ENCODE results near the gene FBXO2.

The FBXO2 gene

DNA sequence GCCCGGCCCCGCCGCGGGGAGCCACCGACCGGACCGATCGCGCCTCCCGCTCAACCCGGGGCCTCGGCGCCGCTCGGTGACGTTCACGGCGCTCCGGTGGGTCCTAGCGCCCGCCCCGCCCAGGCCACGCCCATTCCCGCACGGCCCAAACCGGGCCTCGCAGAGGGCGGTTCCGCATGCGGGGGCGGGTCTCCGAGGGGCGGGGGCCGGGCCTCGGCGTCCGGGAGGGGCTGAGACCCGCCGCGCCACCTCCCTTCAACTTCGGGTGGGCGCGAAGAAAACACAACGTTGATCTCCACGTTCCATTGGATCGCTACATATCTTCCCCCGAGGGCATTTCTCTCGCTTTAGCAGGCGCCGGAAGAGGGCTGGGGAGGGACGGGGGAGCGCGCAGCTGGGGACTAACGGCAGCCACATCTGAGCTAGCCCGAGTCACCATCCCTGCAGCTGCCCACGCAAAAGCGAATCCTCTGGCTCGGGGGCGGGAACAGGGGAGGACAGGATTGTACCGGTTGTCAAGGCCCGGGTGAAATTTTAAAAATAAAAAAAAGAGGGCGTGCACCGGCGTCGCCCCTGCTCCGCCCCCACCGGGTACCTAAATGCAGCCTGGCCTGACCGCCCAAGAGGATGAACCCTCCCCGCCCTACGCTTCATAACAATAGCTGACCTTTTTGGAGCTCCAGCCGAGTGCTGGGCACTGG lies 27.0 kb upstream of the FBXO2 start, which contains the start of gene MAD2L2:
Gene MAD2L2, minus strand, starts transcription at position 78 of the 701 bp plus-strand sequence. CDS start 547 bp downstream, outside the sequence.
- DNase-seq: peak; percentile 90

DNA sequence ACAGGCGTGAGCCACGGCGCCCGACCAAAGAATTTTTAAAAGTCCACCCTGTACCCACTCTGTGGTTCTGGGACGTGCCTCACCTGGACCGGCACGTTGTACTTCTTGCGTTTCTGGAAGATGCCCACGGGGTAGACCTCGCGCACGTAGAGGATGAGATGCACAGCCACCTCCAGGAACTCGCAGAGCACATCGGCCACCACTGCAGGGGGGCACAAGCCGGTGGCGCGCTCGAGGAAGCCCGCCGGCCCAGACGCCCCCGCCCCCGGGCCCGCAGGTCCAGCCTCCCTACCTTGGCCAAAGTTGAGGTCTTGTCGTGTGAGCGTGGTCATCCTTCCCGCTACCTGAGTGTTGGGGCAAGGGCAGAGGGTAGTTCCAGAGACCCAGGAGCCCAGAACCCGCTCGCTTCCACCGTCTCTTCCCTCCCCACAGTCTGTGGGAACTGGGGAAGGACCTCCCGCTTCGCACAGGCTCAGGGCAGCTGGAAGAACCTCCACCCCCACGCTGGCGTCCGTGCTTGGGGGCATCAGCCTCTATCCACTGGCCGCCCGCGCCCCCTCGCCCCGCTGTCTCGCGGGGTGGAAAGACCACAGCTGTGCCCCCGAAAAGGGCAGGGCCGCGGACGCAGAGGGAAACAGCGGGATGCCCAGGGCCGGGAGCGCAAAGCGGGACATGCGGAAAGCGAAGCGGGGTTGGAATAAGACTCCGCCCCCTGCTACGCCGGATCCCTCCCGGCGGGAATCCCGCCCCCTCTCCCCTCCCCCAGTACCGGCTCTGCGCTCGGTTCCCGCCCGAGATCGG lies 26.2 kb upstream of the FBXO2 start:
- no peak for DNase-seq

DNA sequence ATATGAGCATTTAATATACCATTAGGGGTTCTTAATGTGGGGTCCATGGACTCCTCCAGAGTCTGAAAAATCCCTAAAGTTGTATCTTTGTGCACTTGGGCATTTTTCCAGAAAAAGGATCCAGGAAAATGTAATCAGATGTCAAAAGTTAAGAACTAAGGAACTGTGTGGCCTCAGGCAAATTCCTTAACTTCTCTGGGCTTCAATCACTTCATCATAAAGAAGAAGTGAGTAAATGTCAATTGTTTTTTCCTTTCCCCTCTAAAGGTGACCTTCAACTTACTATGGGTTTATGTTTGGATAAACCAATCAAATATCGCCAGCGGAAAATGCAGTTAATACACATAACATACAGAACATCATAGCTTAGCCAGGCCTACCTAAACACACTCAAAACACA lies 24.2 kb upstream of the FBXO2 start:
- DNase-seq: no peak

DNA sequence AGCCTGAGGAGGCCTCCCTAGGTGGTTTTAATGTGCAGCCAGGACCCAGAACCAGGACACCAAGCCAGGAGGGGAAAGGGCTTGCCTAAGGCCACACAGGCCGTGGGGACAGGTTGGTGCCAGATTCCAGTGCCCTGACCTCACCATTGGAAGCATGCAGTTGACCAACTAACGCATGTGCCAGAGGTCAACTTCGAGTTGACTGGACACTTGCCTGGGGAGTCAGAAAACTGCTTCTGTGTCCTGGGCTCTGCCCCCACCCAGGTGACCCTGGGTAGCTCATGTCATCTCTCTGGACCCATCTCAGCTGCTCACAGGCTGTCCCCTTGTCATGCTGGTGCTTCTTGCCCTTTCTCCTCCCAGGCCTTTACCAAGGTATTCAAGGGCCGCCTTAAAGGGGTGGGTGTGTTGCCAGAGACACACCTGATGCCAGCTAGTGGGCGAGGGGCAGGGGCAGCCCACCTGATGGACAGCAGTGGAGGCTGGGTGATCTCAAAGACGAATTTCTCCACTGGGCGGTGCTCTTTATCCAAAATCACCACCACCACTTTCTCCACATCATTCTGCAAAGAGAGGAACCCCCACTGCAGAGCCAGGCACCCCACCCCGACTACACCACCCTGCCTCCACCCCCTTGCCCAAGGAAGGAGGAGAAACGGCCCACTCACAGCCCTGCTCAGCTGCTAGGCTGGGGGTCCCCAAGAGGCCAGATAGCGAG lies 22.3 kb upstream of the FBXO2 start:
- no peak for DNase-seq

DNA sequence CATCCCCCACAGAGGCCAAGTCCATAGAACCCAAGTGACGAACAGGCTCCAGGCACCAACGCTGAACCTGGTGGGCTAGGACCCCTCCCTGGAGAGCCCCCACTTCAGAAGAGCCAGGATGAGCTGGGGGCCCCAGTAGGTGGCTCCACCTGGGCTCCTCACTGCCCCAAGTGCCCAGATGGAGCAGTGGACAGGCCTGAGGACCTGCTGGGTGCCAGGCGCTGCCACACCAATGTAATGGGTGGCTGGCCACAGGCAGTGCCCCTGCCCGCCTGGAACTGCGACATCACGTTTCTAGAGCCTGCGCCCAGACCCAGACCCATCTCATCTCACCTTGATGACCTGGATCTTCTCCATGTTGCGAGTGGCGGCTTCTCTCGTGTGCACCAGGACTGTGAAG lies 21.1 kb upstream of the FBXO2 start:
- no peak for DNase-seq

DNA sequence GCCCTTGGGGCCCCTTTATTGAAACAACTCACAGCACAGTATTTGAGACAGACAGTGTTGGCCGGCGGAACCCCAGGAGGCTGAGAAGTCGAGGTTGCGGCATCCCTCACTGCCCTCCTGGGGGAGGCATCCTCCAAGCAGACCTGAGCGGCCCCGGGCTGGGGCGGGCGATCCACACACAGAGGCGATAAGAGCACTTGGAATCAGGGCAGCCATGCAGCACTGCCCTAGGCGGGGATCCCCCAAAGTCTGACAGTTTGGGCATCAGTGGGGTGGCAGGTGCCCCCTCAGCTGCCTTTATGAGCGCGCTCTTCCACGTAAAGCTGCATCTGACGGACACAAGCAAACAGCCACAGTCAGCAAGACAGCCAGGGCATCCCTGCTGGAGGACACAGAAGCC lies 20.3 kb upstream of the FBXO2 start:
- no peak for DNase-seq

DNA sequence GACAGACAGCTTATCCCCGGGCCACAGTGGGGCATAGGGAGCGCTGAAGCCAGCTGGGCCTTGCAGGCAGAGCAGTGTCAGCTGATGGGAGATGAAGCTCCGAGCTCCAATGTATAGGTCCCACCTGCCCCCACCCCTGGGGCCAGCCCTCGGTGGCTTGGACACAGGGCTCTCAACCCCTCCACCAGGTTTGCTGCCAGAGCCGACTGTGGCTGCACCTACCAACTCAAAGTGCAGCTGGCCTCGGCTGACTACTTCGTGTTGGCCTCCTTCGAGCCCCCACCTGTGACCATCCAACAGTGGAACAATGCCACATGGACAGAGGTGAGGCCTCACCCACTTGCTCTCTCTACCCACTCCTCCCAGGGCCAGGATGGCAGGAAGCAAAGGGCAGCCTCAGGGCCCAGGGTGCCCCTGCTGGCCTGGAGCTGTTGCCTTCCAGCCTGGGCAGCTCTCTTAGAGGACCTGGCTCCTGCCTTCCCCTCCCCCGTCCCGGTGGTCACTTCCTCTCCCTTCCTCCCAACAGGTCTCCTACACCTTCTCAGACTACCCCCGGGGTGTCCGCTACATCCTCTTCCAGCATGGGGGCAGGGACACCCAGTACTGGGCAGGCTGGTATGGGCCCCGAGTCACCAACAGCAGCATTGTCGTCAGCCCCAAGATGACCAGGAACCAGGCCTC lies 19.0 kb upstream of the FBXO2 start:
- DNase-seq: no peak

DNA sequence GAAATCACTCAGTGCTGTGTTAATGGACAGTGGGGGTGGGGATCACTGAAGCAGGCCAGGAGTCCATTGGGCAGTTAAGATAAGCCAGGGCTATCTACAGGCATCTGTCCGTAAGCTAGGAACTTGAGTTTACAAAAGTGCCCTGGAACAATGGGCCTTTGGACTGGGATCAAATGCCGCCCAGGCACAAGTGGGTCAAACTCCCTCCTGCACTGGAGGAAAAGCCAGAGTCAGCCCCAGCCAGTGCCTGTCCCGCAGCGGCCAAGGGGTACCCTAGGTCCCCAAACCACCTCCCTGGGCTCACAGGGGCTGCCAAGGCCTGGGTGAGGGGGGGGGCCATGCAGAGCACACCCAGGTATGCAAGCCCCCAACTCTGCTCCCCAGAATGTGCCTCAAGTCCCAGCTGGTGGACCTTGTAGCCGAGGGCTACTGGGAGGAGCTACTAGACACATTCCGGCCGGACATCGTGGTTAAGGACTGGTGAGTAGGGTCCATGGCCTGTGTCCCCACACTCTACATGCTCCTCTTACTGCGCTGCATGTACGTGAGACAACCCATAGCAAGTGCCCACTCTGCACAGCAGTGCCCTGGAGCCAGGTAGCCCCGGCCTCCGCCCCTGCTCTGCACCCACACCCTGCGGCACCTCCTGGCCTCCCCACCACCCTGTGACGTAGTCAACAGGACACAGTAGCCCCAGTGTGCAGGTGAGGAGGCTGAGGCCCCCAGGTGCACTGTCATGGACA lies 17.5 kb upstream of the FBXO2 start:
- DNase-seq: no peak

DNA sequence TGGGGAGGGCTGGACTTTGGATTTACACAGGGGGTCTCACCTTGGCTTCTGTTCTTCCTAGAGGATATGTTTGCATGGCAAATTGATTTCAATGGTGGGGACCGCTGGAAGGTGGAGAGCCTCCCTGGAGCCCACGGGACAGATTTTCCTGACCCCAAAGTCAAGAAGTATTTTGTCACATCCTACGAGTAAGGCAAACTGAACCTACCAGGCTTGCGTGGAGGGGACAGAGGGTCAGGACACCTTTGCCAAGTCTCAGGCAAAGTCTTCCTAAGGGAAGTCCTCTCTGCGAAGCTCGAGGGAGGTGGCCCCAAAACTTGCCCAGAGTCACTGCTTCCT lies 16.9 kb upstream of the FBXO2 start:
- DNase-seq: no peak

DNA sequence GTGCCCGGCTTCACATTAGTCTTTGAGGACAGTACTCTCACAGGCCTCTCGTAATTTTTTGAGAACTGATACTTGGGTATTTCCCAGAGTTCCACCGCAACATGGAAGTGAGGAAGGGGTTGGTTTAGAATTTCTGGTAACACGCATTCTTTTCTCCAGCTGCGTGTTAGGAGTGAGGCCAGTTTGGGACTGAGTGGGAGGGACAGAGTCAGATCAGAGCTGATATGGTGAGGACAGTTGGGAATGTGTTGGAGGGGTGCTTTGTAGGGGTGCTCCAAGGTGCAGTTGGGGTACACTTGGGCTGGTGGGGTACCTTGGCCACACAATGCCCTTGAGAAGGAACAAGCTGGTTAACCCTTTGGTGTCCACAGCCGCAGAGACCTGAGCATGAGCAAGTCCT lies 16.5 kb upstream of the FBXO2 start:
- no peak for DNase-seq

DNA sequence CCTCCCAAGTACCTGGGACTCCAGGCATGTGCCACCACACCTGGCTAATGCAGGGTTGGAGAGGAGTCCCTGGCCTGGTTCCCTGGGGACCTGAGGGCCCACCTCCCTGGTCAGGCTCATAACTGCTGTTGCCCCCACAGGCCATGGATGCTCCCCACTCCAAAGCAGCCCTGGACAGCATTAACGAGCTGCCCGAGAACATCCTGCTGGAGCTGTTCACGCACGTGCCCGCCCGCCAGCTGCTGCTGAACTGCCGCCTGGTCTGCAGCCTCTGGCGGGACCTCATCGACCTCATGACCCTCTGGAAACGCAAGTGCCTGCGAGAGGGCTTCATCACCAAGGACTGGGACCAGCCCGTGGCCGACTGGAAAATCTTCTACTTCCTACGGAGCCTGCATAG lies 14.3 kb upstream of the FBXO2 start:
- no peak for DNase-seq

DNA sequence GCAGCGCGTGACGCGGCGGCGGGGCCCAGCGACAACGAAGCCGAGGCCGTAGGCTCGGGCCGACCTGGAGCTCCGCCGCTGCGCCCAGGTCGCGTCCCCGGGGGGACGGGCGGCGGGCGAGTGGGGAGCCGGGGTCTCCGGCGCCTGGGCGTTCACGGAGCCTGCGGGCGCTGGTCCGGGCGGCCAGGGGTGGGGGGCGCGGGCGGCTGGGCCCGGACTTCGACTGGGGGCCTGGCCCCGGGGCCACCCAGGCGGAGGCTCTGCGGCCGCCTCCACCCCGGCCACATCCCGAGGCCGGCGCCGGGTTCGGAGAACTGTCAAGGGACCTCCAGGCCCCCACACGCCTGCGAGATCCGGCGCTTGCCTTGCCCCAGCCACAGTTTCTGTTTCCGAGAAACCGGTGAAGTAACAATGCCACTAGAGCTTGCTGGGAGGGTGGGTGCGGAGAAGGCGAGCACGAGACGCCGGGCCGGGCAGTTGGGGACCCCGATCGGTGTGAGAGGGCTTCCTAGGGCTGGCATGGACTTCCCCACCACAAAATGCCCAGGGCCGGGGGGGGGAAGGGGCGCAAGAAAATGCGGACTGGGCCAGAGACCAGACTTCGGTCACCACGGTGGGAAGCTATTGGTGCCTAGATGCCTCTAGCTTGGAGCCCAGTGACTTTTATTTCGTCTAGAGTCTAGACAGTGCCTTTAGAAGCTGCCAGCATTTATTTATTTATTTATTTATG lies 10.3 kb upstream of the FBXO2 start:
- no peak for DNase-seq

DNA sequence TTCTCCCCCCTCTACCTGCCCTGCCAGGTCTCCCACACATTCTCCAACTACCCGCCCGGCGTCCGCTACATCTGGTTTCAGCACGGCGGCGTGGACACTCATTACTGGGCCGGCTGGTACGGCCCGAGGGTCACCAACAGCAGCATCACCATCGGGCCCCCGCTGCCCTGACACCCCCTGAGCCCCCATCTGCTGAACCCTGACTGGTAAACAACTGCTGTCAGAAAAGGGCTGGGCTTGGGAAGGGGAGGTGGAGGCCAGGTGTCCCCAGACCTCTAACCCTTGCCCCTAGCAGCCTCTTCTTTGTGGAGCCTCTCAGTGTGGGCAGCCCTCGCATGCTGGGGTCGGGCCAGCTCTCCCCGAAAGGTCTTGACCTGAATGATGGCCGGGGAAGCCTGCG lies 6.9 kb upstream of the FBXO2 start:
- DNase-seq: no peak

DNA sequence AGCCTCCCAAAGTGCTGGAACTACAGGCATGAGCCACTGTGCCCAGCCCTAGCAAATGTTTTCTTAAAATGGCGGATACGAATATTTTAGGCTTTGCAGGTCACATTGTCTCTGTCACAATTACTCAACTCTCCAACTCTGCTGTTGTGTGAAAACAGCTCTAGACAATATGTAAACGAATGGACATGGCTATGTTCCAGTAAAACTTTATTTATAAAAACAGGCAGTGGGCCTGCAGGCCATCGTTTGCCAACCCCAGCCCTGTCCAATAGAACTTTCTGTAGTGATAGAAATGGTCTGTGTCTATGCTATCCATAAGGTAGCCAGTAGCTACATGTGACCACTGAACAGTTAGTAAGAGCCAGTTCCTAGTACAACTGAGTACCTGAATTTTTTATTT lies 5.5 kb upstream of the FBXO2 start:
- DNase-seq: no peak

DNA sequence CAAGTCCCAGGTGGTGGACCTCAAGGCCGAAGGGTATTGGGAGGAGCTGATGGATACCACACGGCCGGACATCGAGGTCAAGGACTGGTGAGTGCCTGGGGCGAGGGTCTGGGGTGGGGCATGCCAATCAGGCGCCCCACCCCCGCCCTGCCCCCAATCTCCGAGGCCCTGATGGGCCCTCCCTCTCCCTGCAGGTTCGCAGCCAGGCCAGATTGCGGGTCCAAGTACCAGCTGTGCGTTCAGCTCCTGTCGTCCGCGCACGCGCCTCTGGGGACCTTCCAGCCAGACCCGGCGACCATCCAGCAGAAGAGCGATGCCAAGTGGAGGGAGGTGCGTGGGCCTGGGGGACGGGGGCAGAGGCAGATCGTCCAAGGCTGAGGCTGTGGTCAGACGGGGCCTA lies 4.3 kb upstream of the FBXO2 start:
- DNase-seq: no peak

DNA sequence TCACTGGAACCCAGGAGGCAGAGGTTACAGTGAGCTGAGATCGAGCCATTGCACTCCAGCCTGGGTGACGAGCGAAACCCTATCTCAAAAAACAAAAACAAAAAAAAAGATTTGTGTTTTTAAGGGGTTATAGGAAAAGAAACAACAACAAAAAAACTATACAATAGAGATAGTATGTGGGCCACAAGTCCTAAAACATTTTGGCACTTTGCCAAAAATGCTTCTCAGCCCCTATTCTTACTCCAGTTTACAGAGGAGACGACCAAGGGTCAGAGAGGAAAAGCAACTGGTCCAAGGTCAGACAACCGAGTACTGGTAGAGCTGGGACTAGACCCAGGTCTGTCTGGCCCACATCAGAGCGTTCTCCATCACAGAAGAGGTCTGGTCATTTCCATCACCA lies 3.4 kb upstream of the FBXO2 start:
- no peak for DNase-seq

DNA sequence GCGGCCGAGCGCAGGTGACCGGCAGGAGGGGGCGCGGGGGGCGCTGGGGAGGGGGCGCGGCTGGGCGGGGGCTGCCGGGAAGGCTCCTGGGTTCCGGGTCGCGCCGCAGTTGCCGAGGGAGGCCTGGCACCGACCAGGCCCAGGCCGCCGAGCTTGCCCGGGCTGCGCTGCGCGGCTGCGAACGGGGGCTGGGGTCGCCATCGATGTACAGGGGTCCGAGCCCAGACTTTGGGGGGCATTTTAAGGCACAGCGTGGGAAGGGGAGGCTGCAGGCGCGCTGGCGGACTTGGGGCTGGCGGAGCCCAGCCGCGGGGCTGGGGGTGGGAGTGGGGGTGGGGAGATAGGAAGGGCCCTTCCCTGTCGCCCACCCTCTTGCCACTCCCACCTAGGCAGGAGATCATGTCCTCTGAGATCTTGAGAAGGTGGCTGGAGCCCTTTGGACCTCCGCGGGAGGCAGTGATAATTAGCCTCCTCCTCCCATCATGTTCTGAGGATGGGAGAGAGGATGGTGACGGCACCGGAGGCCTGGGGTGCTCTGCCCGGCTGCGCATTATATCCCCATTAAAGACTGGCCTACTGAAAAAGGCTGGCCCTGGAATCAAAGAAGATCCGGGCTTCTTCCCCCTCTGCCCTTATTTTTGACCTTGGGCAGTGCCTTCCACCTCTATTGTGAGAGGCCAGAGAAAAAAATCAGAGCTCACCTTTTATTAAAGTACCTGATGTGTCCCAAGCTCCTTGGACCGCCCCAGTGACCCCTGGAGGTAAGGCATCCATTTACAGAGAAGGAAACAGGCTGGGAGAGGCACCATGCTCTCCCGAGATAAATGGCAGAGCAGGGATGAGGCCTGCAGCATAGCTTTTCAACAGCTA lies 945 bp upstream of the FBXO2 start:
- DNase-seq: no peak

DNA sequence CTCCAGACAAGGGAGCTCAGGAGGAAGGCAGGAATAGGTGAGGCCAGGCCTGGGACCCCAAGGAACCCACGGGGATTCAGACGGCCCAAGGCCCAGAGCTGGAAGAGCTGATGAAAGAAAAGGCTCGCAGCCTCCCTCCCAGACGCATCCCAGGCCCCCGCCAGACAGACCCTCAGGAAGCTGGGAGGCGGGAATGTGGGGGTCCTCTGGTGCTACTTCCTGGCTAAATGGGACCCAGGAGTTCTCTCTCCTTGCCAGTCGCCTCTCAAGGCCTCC lies 430 bp downstream of the FBXO2 start:
- no peak for DNase-seq

DNA sequence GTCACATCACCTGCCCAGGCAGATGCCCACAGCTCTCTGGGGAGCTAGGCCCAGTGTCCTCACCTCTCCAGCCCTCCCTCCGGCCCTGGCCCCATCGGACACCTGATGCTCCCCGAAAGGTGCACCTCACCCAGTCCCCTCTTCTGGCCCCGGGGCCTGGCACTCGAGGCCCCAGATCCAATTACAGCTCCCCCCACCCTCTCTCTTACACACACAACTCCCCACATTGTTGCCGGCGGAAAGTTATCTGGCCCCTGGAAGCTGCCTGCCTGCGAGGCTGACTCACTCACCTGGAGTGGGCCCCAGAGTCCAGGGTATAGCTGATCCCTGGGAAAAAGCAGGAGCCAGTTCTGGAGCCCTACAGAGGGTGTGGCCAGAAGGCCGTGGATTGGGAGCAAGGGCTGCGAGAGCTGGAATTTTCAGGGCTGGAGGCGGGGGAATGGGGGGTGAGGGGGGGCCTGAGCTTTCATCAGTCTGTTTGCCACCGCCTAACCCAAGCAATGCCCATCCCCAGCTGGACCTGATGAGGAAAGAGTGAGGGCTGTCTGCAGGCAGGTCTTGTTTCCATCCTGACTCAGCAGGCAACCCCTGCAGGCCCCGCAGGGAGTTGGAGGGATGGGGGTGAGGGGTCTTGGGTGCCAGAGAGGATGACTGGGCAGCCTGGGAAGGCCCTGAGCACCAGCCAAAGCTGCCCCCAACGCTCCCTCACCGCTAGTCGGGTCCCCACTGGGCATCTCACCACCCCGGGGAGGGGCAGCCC lies 948 bp downstream of the FBXO2 start:
- no peak for DNase-seq

DNA sequence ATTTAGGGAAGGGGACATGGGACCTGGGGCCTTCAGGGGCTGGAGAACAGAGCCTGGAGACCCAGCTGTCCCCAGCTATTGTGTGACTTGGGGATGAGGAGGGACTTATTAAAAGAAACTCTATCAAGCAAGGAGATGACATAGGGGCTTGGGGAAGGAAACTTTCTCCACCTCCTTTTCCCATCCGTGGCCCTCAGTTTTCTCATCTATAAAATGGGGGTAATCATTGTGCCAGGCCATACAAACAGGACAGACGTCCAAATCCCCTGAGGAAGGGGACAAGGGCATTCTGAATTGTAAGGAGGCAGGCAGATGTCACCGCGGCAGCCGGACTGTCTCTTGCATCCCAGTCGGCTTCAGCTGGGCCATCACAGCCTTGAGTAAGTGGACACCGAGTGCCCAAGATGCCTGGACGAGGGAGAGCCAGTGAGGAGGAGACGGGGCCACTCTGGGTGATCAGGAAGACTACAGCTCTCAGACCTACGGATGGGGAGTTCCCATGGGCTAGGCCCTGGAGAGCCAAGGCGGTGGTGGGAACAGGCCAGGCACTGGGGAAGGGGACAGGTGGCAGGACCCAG lies 1.9 kb downstream of the FBXO2 start:
- DNase-seq: no peak
